SJSA1 (cell line): ENCODE data around the gene NFIA. TPM values are rescaled to one million over a fixed set of nuclear protein-coding genes. Genes with fewer than 3 reads are reported as not detected.

ENCODE experiments used
- DNase-seq, 2 experiments: peaks; one replicate each; pipeline ENCODE4 v3.0.0-alpha.2; 2015 to 2020; ENCODE audit warnings: low spot score in 2 of 2, low read depth in 1 of 2
- H3K27ac ChIP-seq: fragments of 250-450 bp; sonication (Bioruptor Pico); 2 replicates; pipeline ENCODE4 v1.5.1; 2020; ENCODE audit warnings: mild to moderate bottlenecking, moderate library complexity
- H3K27me3 ChIP-seq: fragments of 250-450 bp; sonication (Bioruptor Pico); replicated peaks from 2 replicates; pipeline ENCODE4 v1.5.1; 2020; ENCODE audit warnings: mild to moderate bottlenecking, moderate library complexity
- H3K36me3 ChIP-seq: fragments of 250-450 bp; sonication (Bioruptor Pico); 2 replicates; pipeline ENCODE4 v1.5.1; 2020; ENCODE audit warnings: mild to moderate bottlenecking
- H3K4me1 ChIP-seq: fragments of 250-450 bp; sonication (Bioruptor Pico); replicated peaks from 2 replicates; pipeline ENCODE4 v1.6.1; 2021; ENCODE audit warnings: mild to moderate bottlenecking
- H3K4me3 ChIP-seq: fragments of 250-450 bp; sonication (Bioruptor Pico); 2 replicates; pipeline ENCODE4 v1.5.1; 2020; ENCODE audit warnings: mild to moderate bottlenecking
- H3K9me3 ChIP-seq: fragments of 250-450 bp; sonication (Bioruptor Pico); replicated peaks from 2 replicates; pipeline ENCODE4 v1.5.1; 2020; ENCODE audit warnings: mild to moderate bottlenecking
- total RNA-seq: library from RNA; depleted of rRNA; stranded (reverse); fragments of >200 nt; shearing (Covaris generic); gene quantifications from 2 replicates; pipeline ENCODE4 v1.2.3, GENCODE V29; 2014

The NFIA gene
- total RNA-seq, 1 experiment from 2014 or later = 0.74 TPM

- H3K4me1 ChIP-seq = no peaks in the 10 kb centered on the region; the same call in 1 of the 2 replicates
- DNase-seq = no peak
- no peak overlapping the region for H3K4me3 ChIP-seq
Measured at GRCh38 chr1:61162520-61163258, 80.3 kb downstream of the NFIA start.

GRCh38 chr1:61163355-61163754 lies 81.0 kb downstream of the NFIA start:
- no peak for DNase-seq
- H3K36me3 ChIP-seq = no peaks in the 10 kb centered on the region
- no peaks in the 10 kb centered on the region for H3K27me3 ChIP-seq
- no peak overlapping the region for H3K27ac ChIP-seq
- no peaks in the 10 kb centered on the region for H3K4me1 ChIP-seq
- no peak overlapping the region for H3K4me3 ChIP-seq
- no peaks in the 10 kb centered on the region for H3K9me3 ChIP-seq

More at GRCh38 chr1:61162520-61163258, 80.3 kb downstream of the NFIA start:
- Histone ChIP-seq H3K36me3 (no peaks in the 10 kb centered on the region), H3K27ac (no peak overlapping the region), H3K9me3 (no peaks in the 10 kb centered on the region), H3K27me3 (no peaks in the 10 kb centered on the region)

- no peak for DNase-seq
- H3K27ac ChIP-seq = no peak overlapping the region
- H3K27me3 ChIP-seq = no peaks in the 10 kb centered on the region
- no peak overlapping the region for H3K4me3 ChIP-seq
- H3K9me3 ChIP-seq = no peaks in the 10 kb centered on the region
- no peaks in the 10 kb centered on the region for H3K4me1 ChIP-seq
- H3K36me3 ChIP-seq = no peaks in the 10 kb centered on the region
Measured at GRCh38 chr1:61165402-61165801, 83.0 kb downstream of the NFIA start.

- no peak for DNase-seq
- H3K27ac ChIP-seq = no peak overlapping the region
- no peaks in the 10 kb centered on the region for H3K9me3 ChIP-seq
- H3K4me3 ChIP-seq = no peak overlapping the region
- H3K27me3 ChIP-seq = no peaks in the 10 kb centered on the region
- H3K36me3 ChIP-seq = no peaks in the 10 kb centered on the region
- H3K4me1 ChIP-seq = no peaks in the 10 kb centered on the region
Measured at GRCh38 chr1:61167309-61167708, 84.9 kb downstream of the NFIA start.

GRCh38 chr1:61169045-61169444 lies 86.7 kb downstream of the NFIA start:
- Histone ChIP-seq H3K4me1 (no peaks in the 10 kb centered on the region), H3K4me3 (no peak overlapping the region), H3K27me3 (no peaks in the 10 kb centered on the region), H3K9me3 (no peaks in the 10 kb centered on the region), H3K27ac (no peak overlapping the region), H3K36me3 (no peaks in the 10 kb centered on the region)
- no peak for DNase-seq

GRCh38 chr1:61169634-61170033 lies 87.3 kb downstream of the NFIA start:
- Histone ChIP-seq H3K27me3 (no peaks in the 10 kb centered on the region), H3K4me3 (no peak overlapping the region), H3K4me1 (no peaks in the 10 kb centered on the region), H3K36me3 (no peaks in the 10 kb centered on the region), H3K27ac (no peak overlapping the region), H3K9me3 (no peaks in the 10 kb centered on the region)
- DNase-seq = no peak

- DNase-seq = no peak
- no peaks in the 10 kb centered on the region for H3K36me3 ChIP-seq
- H3K9me3 ChIP-seq = no peaks in the 10 kb centered on the region
- no peak overlapping the region for H3K4me3 ChIP-seq
- H3K4me1 ChIP-seq = no peaks in the 10 kb centered on the region
- no peak overlapping the region for H3K27ac ChIP-seq
- no peaks in the 10 kb centered on the region for H3K27me3 ChIP-seq
Measured at GRCh38 chr1:61170328-61171238, 88.2 kb downstream of the NFIA start.

GRCh38 chr1:61171346-61171745 lies 89.0 kb downstream of the NFIA start:
- H3K4me3 ChIP-seq = no peak overlapping the region
- no peaks in the 10 kb centered on the region for H3K4me1 ChIP-seq
- no peaks in the 10 kb centered on the region for H3K36me3 ChIP-seq
- no peaks in the 10 kb centered on the region for H3K27me3 ChIP-seq
- no peak for DNase-seq
- H3K27ac ChIP-seq = no peak overlapping the region
- no peaks in the 10 kb centered on the region for H3K9me3 ChIP-seq

GRCh38 chr1:61171974-61172373 lies 89.6 kb downstream of the NFIA start:
- Histone ChIP-seq H3K4me1 (no peaks in the 10 kb centered on the region), H3K4me3 (no peak overlapping the region), H3K9me3 (no peaks in the 10 kb centered on the region), H3K27me3 (no peaks in the 10 kb centered on the region), H3K36me3 (no peaks in the 10 kb centered on the region), H3K27ac (no peak overlapping the region)
- DNase-seq = no peak

GRCh38 chr1:61173118-61173517 lies 90.8 kb downstream of the NFIA start:
- no peaks in the 10 kb centered on the region for H3K9me3 ChIP-seq
- no peaks in the 10 kb centered on the region for H3K27me3 ChIP-seq
- no peak overlapping the region for H3K27ac ChIP-seq
- no peaks in the 10 kb centered on the region for H3K4me1 ChIP-seq
- H3K36me3 ChIP-seq = no peaks in the 10 kb centered on the region
- no peak overlapping the region for H3K4me3 ChIP-seq
- no peak for DNase-seq

GRCh38 chr1:61174060-61174795 lies 91.9 kb downstream of the NFIA start:
- H3K27ac ChIP-seq = no peak overlapping the region
- H3K9me3 ChIP-seq = no peaks in the 10 kb centered on the region
- no peaks in the 10 kb centered on the region for H3K36me3 ChIP-seq
- H3K4me3 ChIP-seq = no peak overlapping the region
- no peak for DNase-seq
- no peaks in the 10 kb centered on the region for H3K4me1 ChIP-seq
- H3K27me3 ChIP-seq = no peaks in the 10 kb centered on the region

- no peak overlapping the region for H3K4me3 ChIP-seq
- H3K36me3 ChIP-seq = no peaks in the 10 kb centered on the region
- no peaks in the 10 kb centered on the region for H3K27me3 ChIP-seq
- H3K9me3 ChIP-seq = no peaks in the 10 kb centered on the region
- H3K27ac ChIP-seq = no peak overlapping the region
- H3K4me1 ChIP-seq = no peaks in the 10 kb centered on the region
- no peak for DNase-seq
Measured at GRCh38 chr1:61175976-61176375, 93.6 kb downstream of the NFIA start.

- no peak for DNase-seq
- Histone ChIP-seq H3K4me1 (no peaks in the 10 kb centered on the region), H3K27me3 (no peaks in the 10 kb centered on the region), H3K36me3 (no peaks in the 10 kb centered on the region), H3K4me3 (no peak overlapping the region), H3K9me3 (no peaks in the 10 kb centered on the region), H3K27ac (no peak overlapping the region)
Measured at GRCh38 chr1:61181067-61182038, 99.0 kb downstream of the NFIA start.
